NCI-H1105 treated with DMSO at 0.1 percent for 48 hours (cell line): Measurements from ENCODE around the gene UBE2D2.

Source experiments
- DNase-seq: peaks from one replicate; lab custom pipeline; 2025; lab: John Stamatoyannopoulos, UW

UBE2D2 gene

GRCh38 chr5:139660923-139661814 is 100.0 kb downstream of the UBE2D2 start:
- no peak for DNase-seq

DNA sequence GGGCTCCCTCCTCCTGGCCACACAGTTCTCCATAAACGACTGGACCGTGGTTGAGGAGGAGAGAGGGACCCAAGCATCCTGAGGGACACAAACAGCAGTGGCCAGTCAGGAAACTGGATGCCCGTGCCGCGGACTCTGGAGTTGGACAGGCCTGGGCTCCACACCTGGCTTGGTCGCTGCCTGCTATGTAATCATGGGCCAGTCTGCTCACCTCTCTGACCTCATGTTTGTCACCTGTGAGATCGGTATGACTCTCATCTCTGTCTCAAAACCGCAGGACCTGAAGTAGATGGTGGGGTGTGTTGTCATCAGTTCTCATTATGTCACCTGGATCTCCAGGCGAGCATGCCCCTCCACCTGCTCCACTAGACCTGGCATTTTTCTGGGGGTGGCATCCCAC is 101.5 kb downstream of the UBE2D2 start:
- DNase-seq: no peak

- DNase-seq: no peak
Observed at GRCh38 chr5:139663207-139664085, 102.3 kb downstream of the UBE2D2 start.

- DNase-seq: no peak
Observed at GRCh38 chr5:139664086-139664693, 103.1 kb downstream of the UBE2D2 start.

GRCh38 chr5:139664727-139665351 is 103.7 kb downstream of the UBE2D2 start:
- DNase-seq: no peak

- no peak for DNase-seq
Observed at GRCh38 chr5:139665626-139666025, 104.5 kb downstream of the UBE2D2 start.

- no peak for DNase-seq
Observed at GRCh38 chr5:139666551-139666950, 105.4 kb downstream of the UBE2D2 start.

- DNase-seq: no peak
Observed at GRCh38 chr5:139667001-139667729, 106.0 kb downstream of the UBE2D2 start.

- no peak for DNase-seq
Observed at GRCh38 chr5:139667730-139668063, 106.6 kb downstream of the UBE2D2 start.

DNA sequence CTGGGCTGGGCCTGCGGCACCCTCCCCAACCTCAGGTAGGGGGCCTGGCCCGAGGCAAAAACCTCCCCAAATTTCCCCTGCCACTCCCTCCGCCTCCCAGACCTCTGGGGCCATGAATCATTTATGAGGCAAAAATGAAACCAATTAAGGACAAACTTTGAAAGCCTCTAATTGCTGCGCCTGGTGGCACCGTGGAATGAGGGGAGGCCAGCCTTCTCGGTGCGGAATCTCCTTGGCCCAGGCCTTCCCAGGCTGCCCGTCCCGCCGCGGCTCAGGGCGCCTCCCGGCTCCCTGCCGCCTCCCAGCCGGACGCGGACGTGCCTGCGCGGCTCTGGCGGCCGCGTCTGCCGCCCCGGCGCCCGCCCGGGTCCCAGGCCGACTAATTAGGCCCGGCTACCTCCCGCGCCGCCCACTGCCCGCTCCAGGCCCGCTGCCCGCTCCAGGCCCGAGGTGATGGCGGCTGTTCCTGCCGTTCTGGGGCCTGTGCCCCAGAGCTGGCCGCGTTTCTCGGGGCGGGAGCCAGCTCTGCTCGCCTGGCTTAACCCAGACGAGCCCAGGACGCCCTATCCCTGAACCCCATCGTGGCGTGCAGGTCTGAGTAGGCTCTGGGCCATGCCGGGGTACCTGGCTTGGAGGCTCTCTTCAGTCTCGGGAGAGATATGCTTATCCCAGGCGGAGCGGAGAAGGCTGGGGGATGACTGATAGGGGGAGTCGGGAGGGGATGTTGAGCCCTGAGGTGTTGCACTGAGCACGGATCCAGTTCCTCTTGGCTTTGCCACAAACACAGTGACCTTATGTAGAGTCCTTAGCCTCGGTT is 107.1 kb downstream of the UBE2D2 start:
- DNase-seq: no peak

DNA sequence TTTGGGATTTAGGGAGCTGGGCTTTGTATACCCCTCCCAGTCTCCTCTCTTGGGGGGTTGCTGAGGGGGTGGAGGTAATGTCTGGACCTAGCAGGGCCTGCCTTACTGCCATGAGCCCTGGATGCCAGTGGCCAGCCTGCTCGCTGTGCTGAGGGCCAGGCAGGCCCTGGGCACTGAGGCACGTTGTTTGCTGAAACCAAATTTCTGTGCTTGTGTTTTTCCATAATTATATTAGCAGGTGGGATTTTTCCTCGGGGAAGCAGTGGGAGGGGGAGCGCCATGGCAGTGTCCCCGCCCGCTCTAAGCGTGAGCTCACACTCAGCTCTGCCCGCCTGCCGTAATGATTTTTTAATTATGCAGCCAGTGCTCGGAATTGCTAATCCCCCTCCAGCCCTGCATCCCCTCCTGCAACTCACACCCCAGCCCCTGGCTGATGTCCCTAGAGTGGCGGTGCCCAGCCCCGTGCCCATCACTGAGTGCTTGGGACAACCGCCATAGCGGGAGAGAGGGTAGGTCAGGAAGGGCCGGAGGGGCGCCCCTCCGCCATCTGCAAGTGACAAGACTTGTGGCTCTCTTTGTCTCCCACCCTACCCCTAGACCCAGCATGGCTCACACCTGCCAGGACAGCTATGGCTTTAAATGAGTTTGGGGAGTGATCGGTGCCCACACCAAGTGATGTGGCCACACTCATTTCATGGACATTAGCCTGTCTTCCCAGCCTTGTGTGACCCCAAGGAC is 108.0 kb downstream of the UBE2D2 start:
- DNase-seq: no peak

GRCh38 chr5:139669662-139670368 is 108.7 kb downstream of the UBE2D2 start:
- DNase-seq: no peak

- DNase-seq: no peak
Observed at GRCh38 chr5:139670369-139671095, 109.4 kb downstream of the UBE2D2 start.

DNA sequence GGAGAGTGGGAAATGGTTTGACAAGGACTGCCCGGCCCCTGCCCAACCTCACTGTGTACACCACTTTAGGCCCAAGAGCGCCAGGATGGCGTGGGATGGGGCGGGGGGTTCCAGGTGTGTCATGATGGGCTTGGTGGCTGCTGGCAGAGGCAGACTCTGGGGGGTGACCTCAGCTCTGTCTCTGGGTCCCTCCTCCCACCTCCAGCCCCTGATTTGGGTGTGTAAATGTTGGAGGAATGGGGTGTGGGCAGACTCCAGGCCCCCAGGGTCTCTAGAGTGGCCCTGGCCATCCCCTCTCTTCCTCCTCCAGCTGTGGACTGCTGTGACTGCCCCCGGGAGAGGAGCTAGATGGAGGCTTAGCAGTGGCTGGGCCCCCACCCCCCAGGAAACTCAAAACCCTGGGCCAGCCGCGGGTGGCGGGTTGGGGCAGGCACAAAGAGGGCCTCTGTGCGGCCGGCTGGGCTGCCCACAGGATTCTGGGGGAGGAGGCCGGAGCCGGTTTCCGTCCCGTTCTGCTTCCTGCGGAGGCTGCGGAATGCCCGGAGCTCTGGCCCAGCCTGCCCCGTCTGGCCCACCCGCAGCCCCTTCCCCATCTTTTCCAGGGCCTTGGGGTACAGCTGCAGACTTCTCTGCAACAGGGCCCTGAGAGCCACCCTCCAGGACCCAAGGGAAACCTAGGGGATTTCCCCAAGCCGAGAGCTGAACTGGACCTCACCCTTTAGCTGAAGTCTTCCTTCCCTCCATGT is 110.1 kb downstream of the UBE2D2 start:
- no peak for DNase-seq

DNA sequence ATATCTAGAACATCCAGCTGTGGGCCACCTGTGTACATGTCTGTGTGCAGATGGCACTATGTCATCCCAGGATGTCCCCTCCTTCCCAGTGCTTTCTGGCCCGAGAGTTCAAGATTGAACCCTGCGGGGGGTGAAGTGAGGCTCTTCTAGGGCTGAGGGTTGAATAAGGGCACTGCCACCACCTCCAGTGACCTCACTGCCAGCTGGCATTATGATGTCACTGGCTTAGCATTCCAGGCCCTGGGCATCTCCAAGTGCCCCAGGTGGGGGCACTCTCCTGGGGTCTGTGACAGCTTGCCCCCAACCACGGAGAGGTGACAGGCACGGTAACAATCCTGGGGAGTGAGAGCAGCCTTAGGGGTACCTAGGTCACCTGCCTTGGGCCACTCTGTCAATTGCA is 114.1 kb downstream of the UBE2D2 start:
- DNase-seq: no peak

DNA sequence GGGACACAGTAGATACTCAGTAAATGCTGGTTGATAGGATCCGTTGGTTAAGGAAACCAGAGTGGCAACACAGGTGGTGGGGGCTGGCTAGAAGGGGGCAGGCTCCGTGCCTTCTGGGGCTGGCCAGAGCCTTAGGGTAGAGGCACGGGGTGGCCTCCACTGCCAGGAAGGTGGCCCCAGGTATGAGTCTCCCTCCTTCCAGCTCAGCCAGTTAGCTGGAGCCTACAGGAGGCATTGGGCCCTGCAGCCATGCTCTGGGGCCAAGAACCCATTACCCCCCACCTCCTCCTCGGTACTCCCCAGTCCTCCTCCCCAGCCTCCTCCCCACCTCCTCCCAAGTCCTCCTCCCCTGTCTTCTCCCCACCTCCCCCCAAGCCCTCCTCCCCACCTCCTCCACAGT is 114.7 kb downstream of the UBE2D2 start:
- no peak for DNase-seq

- DNase-seq: no peak
Observed at GRCh38 chr5:139676406-139676805, 115.3 kb downstream of the UBE2D2 start.
